Stimulated activated memory B cell treated with anti-CD40 and anti-IgM and Interleukin-4, amounts not matched to agents 10 μg/mL and 1 μg/mL and 100 μg/mL, for 72 hours (primary cell): Measurements from ENCODE around the gene GNG12.

Source experiments
- ATAC-seq: fragments of 150-1000 bp; cut with Tn5 transposase; 2 replicates; pipeline ENCODE4 v1.10.0; 2021
- H3K27ac Mint-ChIP-seq: one replicate; pipeline ENCODE4 v1.8.0; 2022; ENCODE audit warnings: mild to moderate bottlenecking, mixed read lengths
- H3K27me3 Mint-ChIP-seq: one replicate; pipeline ENCODE4 v1.8.0; 2022; ENCODE audit warnings: mixed read lengths
- H3K36me3 Mint-ChIP-seq: one replicate; pipeline ENCODE4 v1.8.0; 2022; ENCODE audit warnings: mixed read lengths
- H3K4me1 Mint-ChIP-seq: one replicate; pipeline ENCODE4 v1.8.0; 2022; ENCODE audit warnings: mixed read lengths
- H3K4me3 Mint-ChIP-seq: one replicate; pipeline ENCODE4 v1.8.0; 2022; ENCODE audit warnings: mild to moderate bottlenecking, moderate library complexity, mixed read lengths
- H3K9me3 Mint-ChIP-seq: one replicate; pipeline ENCODE4 v1.8.0; 2022; ENCODE audit warnings: mixed read lengths

GNG12 gene

GRCh38 chr1:67716800-67717199 is 116.5 kb downstream of the GNG12 start:
- Mint-ChIP-seq H3K36me3 (no peaks in the 10 kb centered on the region), H3K4me1 (no peaks in the 10 kb centered on the region), H3K4me3 (no peak overlapping the region), H3K27me3 (no peaks in the 10 kb centered on the region), H3K27ac (no peak overlapping the region), H3K9me3 (no peaks in the 10 kb centered on the region)
- ATAC-seq, result no peak

GRCh38 chr1:67715819-67716218 is 117.4 kb downstream of the GNG12 start:
- no peaks in the 10 kb centered on the region for H3K9me3 Mint-ChIP-seq
- no peaks in the 10 kb centered on the region for H3K36me3 Mint-ChIP-seq
- peaks cover 7% of the 10 kb centered on the region for H3K4me1 Mint-ChIP-seq
- peaks cover 8% of the 10 kb centered on the region for H3K27me3 Mint-ChIP-seq
- no peak overlapping the region for H3K27ac Mint-ChIP-seq
- H3K4me3 Mint-ChIP-seq, result no peak overlapping the region
- ATAC-seq, result no peak

- Mint-ChIP-seq H3K27ac (no peak overlapping the region), H3K4me3 (no peak overlapping the region), H3K9me3 (no peaks in the 10 kb centered on the region), H3K36me3 (no peaks in the 10 kb centered on the region), H3K27me3 (peaks cover 13% of the 10 kb centered on the region), H3K4me1 (peaks cover 7% of the 10 kb centered on the region)
- no peak for ATAC-seq
Observed at GRCh38 chr1:67713057-67713846, 120.0 kb downstream of the GNG12 start.

GRCh38 chr1:67711855-67712212 is 121.4 kb downstream of the GNG12 start:
- Mint-ChIP-seq H3K27me3 (peaks cover 13% of the 10 kb centered on the region), H3K4me1 (peaks cover 7% of the 10 kb centered on the region), H3K36me3 (no peaks in the 10 kb centered on the region), H3K27ac (no peak overlapping the region), H3K4me3 (no peak overlapping the region), H3K9me3 (no peaks in the 10 kb centered on the region)
- ATAC-seq, result no peak

- Mint-ChIP-seq H3K4me1 (peaks cover 7% of the 10 kb centered on the region), H3K36me3 (no peaks in the 10 kb centered on the region), H3K4me3 (no peak overlapping the region), H3K27me3 (peaks cover 13% of the 10 kb centered on the region), H3K9me3 (no peaks in the 10 kb centered on the region), H3K27ac (no peak overlapping the region)
- no peak for ATAC-seq
Observed at GRCh38 chr1:67711158-67711854, 122.0 kb downstream of the GNG12 start.

GRCh38 chr1:67710417-67710816 is 122.8 kb downstream of the GNG12 start:
- Mint-ChIP-seq H3K27me3 (peaks cover 13% of the 10 kb centered on the region), H3K4me1 (peaks cover 7% of the 10 kb centered on the region)
- ATAC-seq, result no peak

GRCh38 chr1:67708606-67709005 is 124.7 kb downstream of the GNG12 start:
- Mint-ChIP-seq H3K9me3 (no peaks in the 10 kb centered on the region), H3K4me3 (no peak overlapping the region), H3K27me3 (peaks cover 13% of the 10 kb centered on the region), H3K36me3 (no peaks in the 10 kb centered on the region), H3K4me1 (peaks cover 7% of the 10 kb centered on the region), H3K27ac (no peak overlapping the region)
- ATAC-seq, result no peak

More at GRCh38 chr1:67710417-67710816, 122.8 kb downstream of the GNG12 start:
- H3K27ac Mint-ChIP-seq, result no peak overlapping the region
- no peak overlapping the region for H3K4me3 Mint-ChIP-seq
- no peaks in the 10 kb centered on the region for H3K9me3 Mint-ChIP-seq
- H3K36me3 Mint-ChIP-seq, result no peaks in the 10 kb centered on the region

- no peak overlapping the region for H3K27ac Mint-ChIP-seq
- H3K9me3 Mint-ChIP-seq, result no peaks in the 10 kb centered on the region
- no peaks in the 10 kb centered on the region for H3K36me3 Mint-ChIP-seq
- H3K4me1 Mint-ChIP-seq, result peaks cover 4% of the 10 kb centered on the region
- no peak overlapping the region for H3K4me3 Mint-ChIP-seq
- ATAC-seq, result no peak
- H3K27me3 Mint-ChIP-seq, result peaks cover 5% of the 10 kb centered on the region
Observed at GRCh38 chr1:67705735-67706453, 127.4 kb downstream of the GNG12 start.

- Mint-ChIP-seq H3K27ac (no peak overlapping the region), H3K4me3 (no peak overlapping the region), H3K9me3 (no peaks in the 10 kb centered on the region), H3K4me1 (peaks cover 10% of the 10 kb centered on the region), H3K27me3 (no peaks in the 10 kb centered on the region), H3K36me3 (no peaks in the 10 kb centered on the region)
- ATAC-seq, result no peak
Observed at GRCh38 chr1:67704351-67704750, 128.9 kb downstream of the GNG12 start.

- no peak for ATAC-seq
- Mint-ChIP-seq H3K36me3 (no peaks in the 10 kb centered on the region), H3K4me3 (no peak overlapping the region), H3K9me3 (no peaks in the 10 kb centered on the region), H3K4me1 (peaks cover 10% of the 10 kb centered on the region), H3K27ac (no peak overlapping the region), H3K27me3 (no peaks in the 10 kb centered on the region)
Observed at GRCh38 chr1:67701876-67702275, 131.4 kb downstream of the GNG12 start.

- peak; percentile 66 for ATAC-seq
- H3K27me3 Mint-ChIP-seq, result no peaks in the 10 kb centered on the region
Observed at GRCh38 chr1:67700692-67701410, 132.4 kb downstream of the GNG12 start.

GRCh38 chr1:67700220-67700619 is 133.0 kb downstream of the GNG12 start:
- Mint-ChIP-seq H3K4me1 (peaks cover 10% of the 10 kb centered on the region), H3K36me3 (no peaks in the 10 kb centered on the region), H3K27me3 (no peaks in the 10 kb centered on the region), H3K27ac (no peak overlapping the region), H3K4me3 (no peak overlapping the region), H3K9me3 (no peaks in the 10 kb centered on the region)
- no peak for ATAC-seq

More at GRCh38 chr1:67700692-67701410, 132.4 kb downstream of the GNG12 start:
- Mint-ChIP-seq H3K9me3 (no peaks in the 10 kb centered on the region), H3K27ac (no peak overlapping the region), H3K4me1 (peaks cover 10% of the 10 kb centered on the region), H3K4me3 (no peak overlapping the region), H3K36me3 (no peaks in the 10 kb centered on the region)

- Mint-ChIP-seq H3K4me3 (no peak overlapping the region), H3K36me3 (no peaks in the 10 kb centered on the region), H3K4me1 (peaks cover 10% of the 10 kb centered on the region), H3K27ac (no peak overlapping the region), H3K27me3 (no peaks in the 10 kb centered on the region), H3K9me3 (no peaks in the 10 kb centered on the region)
- ATAC-seq, result no peak
Observed at GRCh38 chr1:67696708-67697107, 136.6 kb downstream of the GNG12 start.

GRCh38 chr1:67695963-67696362 is 137.3 kb downstream of the GNG12 start:
- no peak overlapping the region for H3K4me3 Mint-ChIP-seq
- H3K4me1 Mint-ChIP-seq, result peaks cover 7% of the 10 kb centered on the region
- no peaks in the 10 kb centered on the region for H3K27me3 Mint-ChIP-seq
- H3K36me3 Mint-ChIP-seq, result no peaks in the 10 kb centered on the region
- H3K9me3 Mint-ChIP-seq, result no peaks in the 10 kb centered on the region
- H3K27ac Mint-ChIP-seq, result no peak overlapping the region
- no peak for ATAC-seq

- Mint-ChIP-seq H3K36me3 (peaks cover 12% of the 10 kb centered on the region), H3K27ac (no peak overlapping the region), H3K9me3 (no peaks in the 10 kb centered on the region), H3K4me3 (no peak overlapping the region), H3K27me3 (no peaks in the 10 kb centered on the region), H3K4me1 (peaks cover 6% of the 10 kb centered on the region)
- no peak for ATAC-seq
Observed at GRCh38 chr1:67691712-67692111, 141.6 kb downstream of the GNG12 start.
